ENCODE results near the gene KRTAP19-8. TPM values are rescaled to one million over a fixed set of nuclear protein-coding genes. Genes with fewer than 3 reads are reported as not detected.

KRTAP19-8 gene
- total RNA-seq, 2 experiments from 2014 or later = not detected

DNA sequence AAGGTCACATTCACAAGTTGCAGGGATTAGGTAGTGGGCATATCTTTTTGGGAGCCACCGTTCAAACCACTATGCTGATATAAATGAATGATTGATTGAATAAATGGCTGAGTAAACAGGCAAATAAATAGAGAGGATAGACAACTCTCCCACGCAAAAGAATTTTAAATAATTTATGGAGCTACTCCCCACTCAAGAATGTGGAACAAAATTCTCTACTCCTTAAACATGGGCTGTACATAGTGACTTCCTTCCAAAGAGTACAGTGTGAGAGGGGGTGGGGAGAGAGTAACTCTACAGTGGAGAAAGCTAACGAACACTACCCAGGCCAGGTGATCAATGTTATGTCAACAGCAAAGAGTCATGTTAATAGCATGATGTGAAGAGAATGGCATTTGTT lies 40.7 kb downstream of the KRTAP19-8 start:
- ATAC-seq = no peak
- H3K27me3 Mint-ChIP-seq = peaks cover 2% of the 10 kb centered on the region
- TF ChIP-seq, protein P1, sequence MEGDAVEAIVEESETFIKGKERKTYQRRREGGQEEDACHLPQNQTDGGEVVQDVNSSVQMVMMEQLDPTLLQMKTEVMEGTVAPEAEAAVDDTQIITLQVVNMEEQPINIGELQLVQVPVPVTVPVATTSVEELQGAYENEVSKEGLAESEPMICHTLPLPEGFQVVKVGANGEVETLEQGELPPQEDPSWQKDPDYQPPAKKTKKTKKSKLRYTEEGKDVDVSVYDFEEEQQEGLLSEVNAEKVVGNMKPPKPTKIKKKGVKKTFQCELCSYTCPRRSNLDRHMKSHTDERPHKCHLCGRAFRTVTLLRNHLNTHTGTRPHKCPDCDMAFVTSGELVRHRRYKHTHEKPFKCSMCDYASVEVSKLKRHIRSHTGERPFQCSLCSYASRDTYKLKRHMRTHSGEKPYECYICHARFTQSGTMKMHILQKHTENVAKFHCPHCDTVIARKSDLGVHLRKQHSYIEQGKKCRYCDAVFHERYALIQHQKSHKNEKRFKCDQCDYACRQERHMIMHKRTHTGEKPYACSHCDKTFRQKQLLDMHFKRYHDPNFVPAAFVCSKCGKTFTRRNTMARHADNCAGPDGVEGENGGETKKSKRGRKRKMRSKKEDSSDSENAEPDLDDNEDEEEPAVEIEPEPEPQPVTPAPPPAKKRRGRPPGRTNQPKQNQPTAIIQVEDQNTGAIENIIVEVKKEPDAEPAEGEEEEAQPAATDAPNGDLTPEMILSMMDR (IDR thresholded peaks at IDR 0.05) = no peak

DNA sequence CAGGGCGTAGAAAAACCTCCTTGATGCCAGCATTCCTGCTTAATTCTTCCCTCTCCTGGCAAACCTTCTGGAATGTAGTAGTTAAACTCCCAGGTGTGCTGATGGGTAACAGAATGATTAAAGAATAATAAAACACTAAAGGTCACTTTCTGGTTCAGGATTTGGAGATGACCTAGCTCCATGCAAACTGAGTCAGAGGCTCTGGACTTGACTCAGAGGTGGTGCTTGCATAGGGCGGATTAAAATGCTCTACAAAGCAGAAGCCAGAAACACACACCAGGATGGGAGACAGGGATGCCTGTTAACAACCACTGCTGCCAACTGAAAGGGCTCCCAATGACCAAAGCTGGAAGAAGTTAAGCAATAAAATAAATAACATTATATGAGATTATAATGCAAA lies 41.5 kb downstream of the KRTAP19-8 start:
- ATAC-seq (no peak), DNase-seq (no peak)
- no peak overlapping the region for H3K27ac Mint-ChIP-seq
- ChIA-PET CTCF (interaction anchor here (1.3 kb wide), 1 partner anchor 32 kb away, joined by 3 read pairs; no protein-coding TSS in a partner anchor), POLR2A (no interaction called here)
- H3K9me3 Mint-ChIP-seq = no peaks in the 10 kb centered on the region
- intact Hi-C loops (cut with micrococcal nuclease) = no loop called here
- H3K4me3 Mint-ChIP-seq = no peak overlapping the region
- H3K4me1 Mint-ChIP-seq (ENCODE audit: low read depth) = no peaks in the 10 kb centered on the region
- peaks cover 5% of the 10 kb centered on the region for H3K27me3 Mint-ChIP-seq
- TF ChIP-seq, protein P1 (IDR thresholded peaks at IDR 0.05) = no peak
- no peaks in the 10 kb centered on the region for H3K36me3 Mint-ChIP-seq (ENCODE audit: low read depth)

More for the DNA sequence above, 40.7 kb downstream of the KRTAP19-8 start:
- CTCF ChIA-PET = interaction anchor here (1.0 to 1.3 kb wide), 2 partner anchors 11 to 32 kb away, joined by 3 read pairs; no protein-coding TSS in a partner anchor
- Mint-ChIP-seq H3K36me3 (ENCODE audit: low read depth) (no peaks in the 10 kb centered on the region), H3K4me3 (no peak overlapping the region), H3K4me1 (ENCODE audit: low read depth) (no peaks in the 10 kb centered on the region), H3K27ac (no peak overlapping the region), H3K9me3 (no peaks in the 10 kb centered on the region)
- no peak for DNase-seq
- intact Hi-C loops (cut with micrococcal nuclease) = no loop called here
- POLR2A ChIA-PET = interaction anchor here (1.0 kb wide), 1 partner anchor 10 kb away, joined by 3 read pairs; no protein-coding TSS in a partner anchor

DNA sequence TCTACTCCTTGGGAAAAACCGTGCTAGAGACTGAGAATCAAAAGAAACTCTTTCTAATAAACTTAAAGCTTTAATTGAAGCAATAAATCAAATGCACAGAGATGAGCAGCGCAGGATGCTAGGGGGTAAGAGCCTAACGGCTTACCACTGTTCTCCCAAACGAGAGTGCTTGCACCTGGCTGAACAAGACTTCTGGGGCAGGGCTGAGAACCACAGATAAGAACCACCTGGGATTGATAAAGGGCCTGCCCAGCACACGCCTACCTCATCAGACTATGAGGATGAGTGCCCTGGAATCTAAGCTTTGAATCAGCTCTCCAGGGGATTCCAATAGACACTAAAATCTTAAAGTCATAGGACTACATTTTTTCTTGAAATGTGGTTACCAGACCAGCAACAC lies 43.3 kb downstream of the KRTAP19-8 start:
- ChIA-PET CTCF (no interaction called here), POLR2A (no interaction called here)
- Mint-ChIP-seq H3K36me3 (ENCODE audit: low read depth) (no peaks in the 10 kb centered on the region), H3K4me1 (ENCODE audit: low read depth) (no peaks in the 10 kb centered on the region), H3K9me3 (no peaks in the 10 kb centered on the region), H3K27ac (no peak overlapping the region), H3K4me3 (no peak overlapping the region), H3K27me3 (peaks cover 5% of the 10 kb centered on the region)
- no peak for ATAC-seq
- TF ChIP-seq, protein P1 (IDR thresholded peaks at IDR 0.05) = no peak
- intact Hi-C loops (cut with micrococcal nuclease) = no loop called here
- DNase-seq = no peak

DNA sequence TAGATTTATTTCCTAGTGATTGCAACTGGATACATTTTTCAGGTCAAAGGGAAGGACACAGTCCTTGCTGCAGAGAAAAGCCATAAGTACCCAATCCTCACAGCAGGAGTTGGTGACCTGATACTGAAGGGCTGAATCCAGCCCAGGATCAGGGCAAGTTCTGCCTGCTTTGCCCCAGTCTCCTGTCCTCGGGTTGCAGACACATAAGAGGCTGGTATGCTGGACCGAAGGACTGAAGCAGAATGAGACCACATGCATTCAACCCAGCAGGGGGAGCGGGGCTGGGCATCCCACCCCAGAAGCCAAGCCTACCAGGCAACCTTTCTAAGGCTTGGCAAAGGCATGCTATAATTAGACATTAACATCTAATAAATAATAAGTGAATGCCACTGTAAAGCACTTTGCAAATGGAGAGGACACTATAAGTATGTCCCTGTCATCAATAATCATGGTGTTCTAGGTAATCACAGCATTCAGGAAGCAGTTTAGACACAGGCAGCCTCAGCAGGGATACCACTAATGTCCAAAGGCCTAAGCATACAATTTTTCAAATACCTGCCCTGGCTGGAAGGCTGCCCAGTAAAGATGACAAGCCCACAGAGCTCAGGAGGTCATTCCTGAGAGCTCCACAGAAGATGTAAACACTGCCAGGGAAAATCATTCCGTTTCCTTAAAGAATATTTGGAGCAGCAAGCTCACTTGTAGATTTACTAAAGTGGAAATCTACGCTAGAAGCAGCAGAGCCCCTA lies 47.6 kb downstream of the KRTAP19-8 start:
- DNase-seq (no peak), ATAC-seq (no peak)
- POLR2A ChIA-PET = no interaction called here
- Mint-ChIP-seq H3K27me3 (peaks cover 10% of the 10 kb centered on the region), H3K9me3 (no peaks in the 10 kb centered on the region), H3K4me3 (no peak overlapping the region), H3K4me1 (ENCODE audit: low read depth) (no peaks in the 10 kb centered on the region), H3K36me3 (ENCODE audit: low read depth) (no peaks in the 10 kb centered on the region), H3K27ac (no peak overlapping the region)
- intact Hi-C loops (cut with micrococcal nuclease) = no loop called here
- TF ChIP-seq, protein P1 (IDR thresholded peaks at IDR 0.05) = no peak
- CTCF ChIA-PET = no interaction called here

DNA sequence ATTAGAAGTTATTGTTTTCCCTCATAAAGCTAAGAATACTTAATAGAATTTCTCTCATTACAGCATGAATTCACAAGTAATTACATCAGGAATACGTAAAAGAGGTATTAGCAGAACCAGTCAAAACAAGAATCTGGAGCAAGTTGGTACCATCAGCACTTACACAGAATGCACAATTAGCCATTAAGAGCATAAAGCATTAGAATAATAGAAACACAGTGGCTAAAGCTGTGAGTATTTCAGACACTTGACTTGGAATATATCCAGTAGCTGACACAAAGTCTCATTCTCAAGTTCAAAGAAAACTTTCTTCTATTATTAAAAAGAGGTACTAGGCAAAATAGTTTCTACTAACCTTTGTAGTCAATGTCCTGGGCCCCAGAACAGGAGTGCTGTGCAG lies 49.6 kb downstream of the KRTAP19-8 start:
- ChIA-PET CTCF (interaction anchor here (1.2 kb wide), 1 partner anchor 25 kb away, joined by 3 read pairs; no protein-coding TSS in a partner anchor), POLR2A (no interaction called here)
- Mint-ChIP-seq H3K36me3 (ENCODE audit: low read depth) (no peaks in the 10 kb centered on the region), H3K9me3 (no peaks in the 10 kb centered on the region), H3K4me3 (no peak overlapping the region), H3K27ac (no peak overlapping the region), H3K27me3 (peaks cover 11% of the 10 kb centered on the region), H3K4me1 (ENCODE audit: low read depth) (no peaks in the 10 kb centered on the region)
- TF ChIP-seq, protein P1 (IDR thresholded peaks at IDR 0.05) = no peak
- ATAC-seq (no peak), DNase-seq (no peak)
- intact Hi-C loops (cut with micrococcal nuclease) = loop anchor here (10.0 kb wide), 1 partner anchor 96 kb away; no protein-coding TSS in a partner anchor

All from activated CD8-positive, alpha-beta T cell treated with anti-CD3 and anti-CD28 coated beads for 36 hours (primary cell).